CD8-positive, alpha-beta memory T cell (primary cell): Measurements from ENCODE around the gene LPAR1. TPM values are rescaled to one million over a fixed set of nuclear protein-coding genes. Genes with fewer than 3 reads are reported as not detected.

Source experiments
- CTCF ChIA-PET: fragments of 350-600 bp; sonication (Branson Sonifier 250); formaldehyde crosslinking; loops from one replicate; lab custom pipeline; 2021; ENCODE audit warnings: antibody characterized with exemption; lab: Charles Lee
- POLR2A ChIA-PET: fragments of 350-600 bp; sonication (Branson Sonifier 250); formaldehyde crosslinking; loops from one replicate; lab custom pipeline; 2021; ENCODE audit warnings: antibody characterized with exemption; lab: Charles Lee
- DNase-seq, 5 donors: peaks; one replicate each; pipeline versions ENCODE4 v3.0.0 to v3.0.0-alpha.2; 2020 to 2022; ENCODE audit warnings: mixed read lengths in 1 of 5
- H3K27ac ChIP-seq: one replicate; pipeline ENCODE4 v1.7.0; 2013; ENCODE audit warnings: low read depth, mild to moderate bottlenecking, low read length, moderate library complexity
- H3K27me3 ChIP-seq: 2 replicates; pipeline ENCODE4 v1.7.0; 2013; ENCODE audit warnings: low read length, mild to moderate bottlenecking; ENCODE audit not compliant: insufficient read depth, poor library complexity, severe bottlenecking
- H3K36me3 ChIP-seq: 2 replicates; pipeline ENCODE4 v1.7.0; 2013; ENCODE audit warnings: mild to moderate bottlenecking, low read length, moderate library complexity; ENCODE audit not compliant: insufficient read depth
- H3K4me1 ChIP-seq: 2 replicates; pipeline ENCODE4 v1.7.0; 2013; ENCODE audit warnings: mild to moderate bottlenecking, low read length, moderate library complexity; ENCODE audit not compliant: insufficient read depth
- H3K4me3 ChIP-seq: 2 replicates; pipeline ENCODE4 v1.7.0; 2013; ENCODE audit warnings: mild to moderate bottlenecking, low read length
- H3K9me3 ChIP-seq: 2 replicates; pipeline ENCODE4 v1.7.0; 2013; ENCODE audit warnings: mild to moderate bottlenecking, low read length
- H3K27ac Mint-ChIP-seq, 8 donors: one replicate each; pipeline ENCODE4 v1.8.0; 2020 to 2021; ENCODE audit warnings: mixed read lengths in 8 of 8, mild to moderate bottlenecking in 6 of 8, inconsistent platforms in 3 of 8, moderate library complexity in 3 of 8
- H3K27me3 Mint-ChIP-seq, 2 donors: one replicate each; pipeline ENCODE4 v1.8.0; 2020 to 2021; ENCODE audit warnings: mixed read lengths in 2 of 2, mild to moderate bottlenecking in 1 of 2, moderate library complexity in 1 of 2
- H3K36me3 Mint-ChIP-seq, 3 donors: one replicate each; pipeline ENCODE4 v1.8.0; 2020 to 2021; ENCODE audit warnings: mixed read lengths in 3 of 3, inconsistent platforms in 1 of 3, mild to moderate bottlenecking in 1 of 3
- H3K4me1 Mint-ChIP-seq, 3 donors: one replicate each; pipeline ENCODE4 v1.8.0; 2020 to 2021; ENCODE audit warnings: mixed read lengths in 3 of 3, inconsistent platforms in 1 of 3, mild to moderate bottlenecking in 1 of 3
- H3K4me3 Mint-ChIP-seq, 7 donors: one replicate each; pipeline ENCODE4 v1.8.0; 2020 to 2021; ENCODE audit warnings: mixed read lengths in 7 of 7, mild to moderate bottlenecking in 6 of 7, moderate library complexity in 4 of 7, inconsistent platforms in 2 of 7
- H3K9me3 Mint-ChIP-seq, 5 donors: one replicate each; pipeline ENCODE4 v1.8.0; 2020 to 2022; ENCODE audit warnings: mixed read lengths in 5 of 5, mild to moderate bottlenecking in 3 of 5, moderate library complexity in 2 of 5, inconsistent platforms in 1 of 5
- polyA plus RNA-seq: library from polyadenylated mRNA; unstranded; fragments of 300-500 nt; fragmentation: Illumina TruSeq; gene quantifications from one replicate; pipeline ENCODE4 v1.2.3, GENCODE V29; 2021
- total RNA-seq, 2 experiments: library from RNA; stranded (reverse); gene quantifications; one replicate each; pipeline ENCODE4 v1.2.3, GENCODE V29; 2021

Gene LPAR1
- total and polyA plus RNA-seq, 3 experiments from 2014 or later = not detected

DNA sequence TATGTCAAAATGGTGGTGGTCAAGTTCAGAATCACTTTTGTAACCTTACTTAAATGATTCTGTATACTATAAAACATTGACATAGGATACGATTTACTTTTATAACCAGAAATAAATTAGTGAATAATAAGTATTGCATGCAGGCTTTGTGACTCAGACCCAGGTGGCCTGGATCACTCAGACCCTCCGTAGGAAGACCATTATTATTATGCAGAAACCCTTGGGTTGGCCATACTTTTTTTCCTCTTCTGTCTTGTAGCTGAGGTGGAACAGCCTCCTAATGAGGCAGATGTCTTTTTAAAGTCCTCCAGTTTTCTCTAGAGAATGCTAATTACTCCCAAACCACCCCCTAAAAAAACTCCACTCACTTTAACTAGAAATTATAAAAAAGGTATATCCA lies 121.9 kb downstream of the LPAR1 start:
- Histone ChIP-seq H3K27me3 (no peaks in the 10 kb centered on the region), H3K4me3 (no peak overlapping the region), H3K9me3 (no peaks in the 10 kb centered on the region), H3K36me3 (no peaks in the 10 kb centered on the region), H3K27ac (no peak overlapping the region), H3K4me1 (no peaks in the 10 kb centered on the region)
- Mint-ChIP-seq H3K36me3 (no peaks in the 10 kb centered on the region), H3K27me3 (no peaks in the 10 kb centered on the region), H3K4me1 (no peaks in the 10 kb centered on the region), H3K9me3 (peaks cover 0 to 20% (median 0%) of the 10 kb centered on the region in 5 donors), H3K4me3 (no peak overlapping the region), H3K27ac (no peak overlapping the region)
- CTCF ChIA-PET = no interaction called here
- POLR2A ChIA-PET = no interaction called here
- no peak for DNase-seq

DNA sequence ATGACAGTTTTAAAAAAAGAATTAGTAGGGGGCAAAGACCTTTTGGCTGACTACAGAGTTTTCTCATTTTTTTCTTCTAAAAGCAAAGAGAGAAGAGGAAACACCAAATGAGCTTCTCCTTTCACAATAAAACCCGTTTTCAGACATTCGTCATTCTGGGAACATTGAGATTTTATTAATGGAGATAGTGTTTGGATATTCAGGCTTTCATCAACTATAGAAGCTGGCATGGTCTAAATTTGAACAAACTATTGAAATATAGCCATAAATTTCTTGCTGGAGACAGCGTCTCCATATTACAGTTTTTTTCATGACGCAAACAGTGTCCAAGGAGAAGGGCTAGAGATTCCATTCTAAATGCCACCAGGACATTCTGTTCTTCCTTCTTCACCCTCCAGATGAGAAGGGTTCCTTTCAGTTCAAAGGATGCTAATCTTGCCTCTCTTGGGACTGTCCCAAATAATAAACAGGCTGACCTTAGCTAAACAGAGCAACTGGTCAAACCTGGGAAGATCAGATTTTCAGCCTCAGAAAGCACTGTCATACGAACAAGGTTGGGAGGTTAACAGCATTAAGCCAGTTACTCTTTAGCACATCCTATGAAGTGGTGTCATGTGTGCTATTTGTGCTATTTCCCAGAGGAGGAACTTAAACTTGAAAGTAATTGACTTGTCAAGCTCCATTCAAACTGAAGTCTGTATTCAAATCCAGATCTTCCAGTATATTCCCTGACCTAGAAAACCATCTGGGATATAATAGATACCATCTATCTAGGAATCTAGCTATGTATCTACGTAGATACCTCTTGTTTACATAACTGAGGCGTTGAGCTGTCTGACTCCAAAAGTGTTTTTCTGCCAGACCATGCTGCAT lies 125.6 kb downstream of the LPAR1 start:
- ChIA-PET CTCF (no interaction called here), POLR2A (no interaction called here)
- Mint-ChIP-seq H3K4me3 (no peak overlapping the region), H3K4me1 (no peaks in the 10 kb centered on the region), H3K27me3 (no peaks in the 10 kb centered on the region), H3K9me3 (peaks cover 0 to 16% (median 9%) of the 10 kb centered on the region in 5 donors), H3K27ac (no peak overlapping the region), H3K36me3 (no peaks in the 10 kb centered on the region)
- Histone ChIP-seq H3K27ac (no peak overlapping the region), H3K4me3 (no peak overlapping the region), H3K36me3 (no peaks in the 10 kb centered on the region), H3K9me3 (no peaks in the 10 kb centered on the region), H3K4me1 (no peaks in the 10 kb centered on the region), H3K27me3 (no peaks in the 10 kb centered on the region)
- no peak for DNase-seq

GRCh38 chr9:110911659-110912418 lies 126.4 kb downstream of the LPAR1 start:
- ChIA-PET CTCF (no interaction called here), POLR2A (no interaction called here)
- DNase-seq = no peak
- H3K36me3 ChIP-seq = no peaks in the 10 kb centered on the region
- no peak overlapping the region for H3K4me3 Mint-ChIP-seq
- H3K27ac Mint-ChIP-seq = no peak overlapping the region
- H3K36me3 Mint-ChIP-seq = no peaks in the 10 kb centered on the region
- H3K4me1 ChIP-seq = no peaks in the 10 kb centered on the region
- no peak overlapping the region for H3K4me3 ChIP-seq
- no peaks in the 10 kb centered on the region for H3K27me3 ChIP-seq
- H3K27ac ChIP-seq = no peak overlapping the region
- H3K9me3 ChIP-seq = no peaks in the 10 kb centered on the region
- H3K9me3 Mint-ChIP-seq = peaks cover 0 to 14% (median 9%) of the 10 kb centered on the region in 5 donors
- no peaks in the 10 kb centered on the region for H3K27me3 Mint-ChIP-seq
- no peaks in the 10 kb centered on the region for H3K4me1 Mint-ChIP-seq

DNA sequence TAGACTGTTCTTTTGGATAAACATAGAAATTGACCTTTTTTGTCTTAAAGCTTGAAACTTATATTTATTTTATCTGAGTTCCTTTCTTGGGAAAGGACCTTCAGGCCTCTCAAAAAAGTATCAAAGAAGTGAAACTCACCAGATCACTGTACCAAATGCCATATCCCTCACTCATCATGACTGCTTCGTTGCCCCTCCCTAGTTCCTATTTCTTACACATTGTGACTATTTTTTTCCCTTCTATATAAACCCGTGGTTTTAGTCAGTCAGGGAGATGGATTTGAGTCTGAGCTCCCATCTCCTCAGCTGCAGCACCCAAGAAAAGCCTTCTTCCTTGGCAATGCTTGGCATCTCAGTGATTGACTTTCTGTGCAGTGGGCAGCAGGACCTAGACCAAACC lies 129.4 kb downstream of the LPAR1 start:
- Mint-ChIP-seq H3K9me3 (peaks cover 4 to 11% (median 9%) of the 10 kb centered on the region in 5 donors), H3K36me3 (no peaks in the 10 kb centered on the region), H3K4me1 (no peaks in the 10 kb centered on the region), H3K27me3 (no peaks in the 10 kb centered on the region), H3K27ac (no peak overlapping the region), H3K4me3 (no peak overlapping the region)
- CTCF ChIA-PET = no interaction called here
- DNase-seq = no peak
- no peak overlapping the region for H3K27ac ChIP-seq
- H3K27me3 ChIP-seq = no peaks in the 10 kb centered on the region
- no peak overlapping the region for H3K4me3 ChIP-seq
- POLR2A ChIA-PET = no interaction called here
- no peaks in the 10 kb centered on the region for H3K4me1 ChIP-seq
- H3K36me3 ChIP-seq = no peaks in the 10 kb centered on the region
- H3K9me3 ChIP-seq = no peaks in the 10 kb centered on the region

DNA sequence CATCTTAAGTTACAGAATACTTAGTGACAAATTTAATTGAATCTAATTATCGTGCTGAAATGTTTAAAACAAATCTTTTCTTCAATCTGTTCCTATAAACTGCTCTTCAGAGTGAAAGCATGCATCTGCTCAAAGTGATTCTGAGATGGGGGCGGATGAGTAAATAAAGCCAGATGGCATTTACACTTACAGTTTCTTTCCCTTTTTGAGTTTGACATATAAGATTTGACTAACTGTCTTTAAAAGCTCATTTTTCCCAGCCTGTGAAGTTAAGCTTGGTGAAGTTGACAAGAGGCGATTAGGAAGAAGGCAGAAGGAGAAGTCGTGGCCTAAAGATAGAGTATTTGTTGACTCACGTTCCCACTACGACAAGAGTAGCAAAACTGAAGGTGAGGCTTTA lies 137.4 kb downstream of the LPAR1 start:
- DNase-seq = no peak
- H3K9me3 ChIP-seq = no peaks in the 10 kb centered on the region
- Mint-ChIP-seq H3K4me1 (no peaks in the 10 kb centered on the region), H3K9me3 (peaks cover 2 to 28% (median 8%) of the 10 kb centered on the region in 5 donors), H3K27me3 (no peaks in the 10 kb centered on the region), H3K36me3 (no peaks in the 10 kb centered on the region), H3K27ac (no peak overlapping the region), H3K4me3 (no peak overlapping the region)
- no peak overlapping the region for H3K4me3 ChIP-seq
- H3K27ac ChIP-seq = no peak overlapping the region
- CTCF ChIA-PET = no interaction called here
- no peaks in the 10 kb centered on the region for H3K27me3 ChIP-seq
- H3K36me3 ChIP-seq = no peaks in the 10 kb centered on the region
- POLR2A ChIA-PET = no interaction called here
- H3K4me1 ChIP-seq = no peaks in the 10 kb centered on the region

- Mint-ChIP-seq H3K9me3 (peaks cover 2 to 28% (median 8%) of the 10 kb centered on the region in 5 donors), H3K4me3 (no peak overlapping the region), H3K4me1 (no peaks in the 10 kb centered on the region), H3K36me3 (no peaks in the 10 kb centered on the region), H3K27me3 (no peaks in the 10 kb centered on the region), H3K27ac (no peak overlapping the region)
- no peak for DNase-seq
- H3K27ac ChIP-seq = no peak overlapping the region
- no peak overlapping the region for H3K4me3 ChIP-seq
- H3K9me3 ChIP-seq = no peaks in the 10 kb centered on the region
- H3K4me1 ChIP-seq = no peaks in the 10 kb centered on the region
- no peaks in the 10 kb centered on the region for H3K27me3 ChIP-seq
- ChIA-PET POLR2A (no interaction called here), CTCF (no interaction called here)
- no peaks in the 10 kb centered on the region for H3K36me3 ChIP-seq
Measured at GRCh38 chr9:110900456-110900855, 137.8 kb downstream of the LPAR1 start.

- H3K27ac ChIP-seq = no peak overlapping the region
- no peaks in the 10 kb centered on the region for H3K4me1 ChIP-seq
- CTCF ChIA-PET = no interaction called here
- H3K27ac Mint-ChIP-seq = no peak overlapping the region
- H3K27me3 Mint-ChIP-seq = no peaks in the 10 kb centered on the region
- DNase-seq = no peak
- H3K36me3 ChIP-seq = no peaks in the 10 kb centered on the region
- no peaks in the 10 kb centered on the region for H3K9me3 ChIP-seq
- no peak overlapping the region for H3K4me3 Mint-ChIP-seq
- no peaks in the 10 kb centered on the region for H3K4me1 Mint-ChIP-seq
- H3K4me3 ChIP-seq = no peak overlapping the region
- POLR2A ChIA-PET = no interaction called here
- H3K36me3 Mint-ChIP-seq = no peaks in the 10 kb centered on the region
- peaks cover 0 to 28% (median 4%) of the 10 kb centered on the region in 5 donors for H3K9me3 Mint-ChIP-seq
- no peaks in the 10 kb centered on the region for H3K27me3 ChIP-seq
Measured at GRCh38 chr9:110898866-110899265, 139.4 kb downstream of the LPAR1 start.

DNA sequence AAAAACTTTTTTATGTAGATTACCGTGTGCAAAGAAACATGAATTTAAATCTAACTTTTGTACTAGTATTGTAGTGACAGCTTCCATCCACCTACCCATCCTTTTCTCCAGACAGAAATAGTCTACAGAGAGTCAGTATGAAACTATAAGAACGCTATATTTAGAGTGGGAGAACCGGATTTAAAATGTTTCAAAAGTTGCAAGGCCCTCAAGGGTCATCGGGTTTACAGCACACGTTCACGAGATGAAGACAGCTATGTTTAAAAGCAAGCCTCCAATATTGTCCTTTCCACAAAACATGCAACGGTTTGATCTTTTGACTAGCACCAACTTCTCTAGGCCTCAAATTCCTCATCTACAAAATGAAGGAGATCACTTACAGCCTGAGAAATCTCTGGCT lies 139.9 kb downstream of the LPAR1 start:
- POLR2A ChIA-PET = no interaction called here
- H3K27me3 Mint-ChIP-seq = no peaks in the 10 kb centered on the region
- H3K9me3 Mint-ChIP-seq = peaks cover 0 to 27% (median 4%) of the 10 kb centered on the region in 5 donors
- Histone ChIP-seq H3K27me3 (no peaks in the 10 kb centered on the region), H3K4me1 (no peaks in the 10 kb centered on the region), H3K9me3 (no peaks in the 10 kb centered on the region), H3K36me3 (no peaks in the 10 kb centered on the region), H3K27ac (no peak overlapping the region), H3K4me3 (no peak overlapping the region)
- H3K27ac Mint-ChIP-seq = no peak overlapping the region
- no peaks in the 10 kb centered on the region for H3K36me3 Mint-ChIP-seq
- no peaks in the 10 kb centered on the region for H3K4me1 Mint-ChIP-seq
- no peak for DNase-seq
- CTCF ChIA-PET = no interaction called here
- H3K4me3 Mint-ChIP-seq = no peak overlapping the region
